HT-29 (cell line): ENCODE results near the gene POLR3K. TPM values are rescaled to one million over a fixed set of nuclear protein-coding genes. Genes with fewer than 3 reads are reported as not detected.
"Not testable (repeated sequence)": the region's sequence is repeated elsewhere in the genome, so short reads cannot be mapped to it uniquely, and the experiment has no call there.

Experiments used
- DNase-seq: peaks from one replicate; pipeline ENCODE4 v3.0.0-alpha.2; 2015; ENCODE audit warnings: low spot score
- small RNA-seq: library from RNA; depleted of rRNA; stranded (forward); fragments of <200 nt; gene quantifications from one replicate; pipeline ENCODE3, GENCODE V24; 2014
- total RNA-seq: library from RNA; depleted of rRNA; stranded (reverse); fragments of >200 nt; shearing (Covaris generic); gene quantifications from 2 replicates; pipeline ENCODE4 v1.2.3, GENCODE V29; 2014; rRNA removed

Gene POLR3K
- total RNA-seq, 1 experiment from 2014 or later = 19.8 TPM

DNA sequence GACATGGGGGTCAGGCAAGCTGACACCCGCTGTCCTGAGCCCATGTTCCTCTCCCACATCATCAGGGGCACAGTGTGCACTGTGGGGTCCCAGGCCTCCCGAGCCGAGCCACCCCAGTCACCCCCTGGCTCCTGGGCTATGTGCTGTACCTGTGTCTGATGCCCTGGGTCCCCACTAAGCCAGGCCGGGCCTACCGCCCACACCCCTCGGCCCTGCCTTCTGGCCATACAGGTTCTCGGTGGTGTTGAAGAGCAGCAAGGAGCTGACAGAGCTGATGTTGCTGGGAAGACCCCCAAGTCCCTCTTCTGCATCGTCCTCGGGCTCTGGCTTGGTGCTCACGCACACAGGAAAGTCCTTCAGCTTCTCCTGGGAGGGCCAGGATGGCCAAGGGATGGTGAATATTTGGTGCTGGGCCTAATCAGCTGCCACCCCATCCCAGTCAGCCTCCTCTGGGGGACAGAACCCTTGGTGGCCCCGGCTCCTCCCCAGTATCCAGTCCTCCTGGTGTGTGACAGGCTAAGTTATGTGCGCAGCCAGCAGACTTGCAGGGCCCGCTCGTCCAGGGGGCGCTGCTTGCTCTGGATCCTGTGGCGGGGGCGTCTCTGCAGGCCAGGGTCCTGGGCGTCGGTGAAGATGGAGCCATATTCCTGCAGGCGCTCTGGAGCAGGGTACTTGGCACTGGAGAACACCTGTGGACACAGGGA, 36.2 kb downstream of the POLR3K start:
- not testable (repeated sequence) for DNase-seq

DNA sequence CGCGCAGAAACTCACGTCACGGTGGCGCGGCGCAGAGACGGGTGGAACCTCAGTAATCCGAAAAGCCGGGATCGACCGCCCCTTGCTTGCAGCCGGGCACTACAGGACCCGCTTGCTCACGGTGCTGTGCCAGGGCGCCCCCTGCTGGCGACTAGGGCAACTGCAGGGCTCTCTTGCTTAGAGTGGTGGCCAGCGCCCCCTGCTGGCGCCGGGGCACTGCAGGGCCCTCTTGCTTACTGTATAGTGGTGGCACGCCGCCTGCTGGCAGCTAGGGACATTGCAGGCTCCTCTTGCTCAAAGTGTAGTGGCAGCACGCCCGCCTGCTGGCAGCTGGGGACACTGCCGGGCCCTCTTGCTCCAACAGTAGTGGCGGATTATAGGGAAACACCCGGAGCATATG, 42.6 kb downstream of the POLR3K start:
- not testable (repeated sequence) for DNase-seq

DNA sequence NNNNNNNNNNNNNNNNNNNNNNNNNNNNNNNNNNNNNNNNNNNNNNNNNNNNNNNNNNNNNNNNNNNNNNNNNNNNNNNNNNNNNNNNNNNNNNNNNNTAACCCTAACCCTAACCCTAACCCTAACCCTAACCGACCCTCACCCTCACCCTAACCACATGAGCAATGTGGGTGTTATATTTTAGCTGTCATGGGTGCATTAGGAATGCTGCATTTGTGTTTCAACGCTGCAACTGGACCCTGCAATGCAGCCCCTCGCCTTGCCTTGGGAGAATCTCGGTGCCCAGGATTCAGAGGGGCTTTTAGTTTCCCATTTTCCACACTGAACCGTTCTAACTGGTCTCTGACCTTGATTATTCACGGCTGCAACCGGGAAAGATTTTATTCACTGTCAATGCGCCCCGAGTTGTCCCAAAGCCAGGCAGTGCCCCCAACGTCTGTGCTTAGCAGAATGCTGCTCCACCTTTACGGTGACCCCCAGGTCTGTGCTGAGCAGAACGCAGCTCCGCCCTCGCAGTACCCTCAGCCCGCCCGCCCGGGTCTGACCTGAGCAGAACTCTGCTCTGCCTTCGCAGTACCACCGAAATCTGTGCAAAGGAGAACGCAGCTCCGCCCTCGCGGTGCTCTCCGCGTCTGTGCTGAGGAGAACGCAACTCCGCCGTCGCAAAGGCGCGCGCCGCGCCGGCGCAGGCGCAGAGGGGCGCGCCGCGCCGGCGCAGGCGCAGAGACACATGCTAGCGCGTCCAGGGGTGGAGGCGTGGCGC, 43.3 kb downstream of the POLR3K start:
- DNase-seq = no peak

Small RNA genes within 50 kb of the gene (small RNA-seq; reads per million reads assigned to genes)
- gene MIR6859-4 (not detected), gene Z69720.2 (0.29 reads per million)

Other genes starting within 250 kb of the POLR3K start
- gene SNRNP25, start 220 bp upstream of the POLR3K start, total RNA-seq = 64.8 and 67.5 TPM in 2 replicates
- 265 and 291 TPM in 2 replicates for gene RHBDF1, start 19.0 kb upstream of the POLR3K start, total RNA-seq
- 332 and 334 TPM in 2 replicates for gene MPG, start 24.6 kb upstream of the POLR3K start, total RNA-seq
- gene NPRL3, start 85.1 kb upstream of the POLR3K start, total RNA-seq = 15.3 and 19.4 TPM in 2 replicates
- gene HBZ, start 99.0 kb upstream of the POLR3K start, total RNA-seq = not detected in 2 replicates
- not detected in 2 replicates for gene HBM, start 112.4 kb upstream of the POLR3K start, total RNA-seq
- not detected in 2 replicates for gene HBA2, start 119.3 kb upstream of the POLR3K start, total RNA-seq
- gene HBA1, start 123.1 kb upstream of the POLR3K start, total RNA-seq = not detected in 2 replicates
- gene HBQ1, start 126.9 kb upstream of the POLR3K start, total RNA-seq = not detected in 2 replicates
- 46.2 and 48.6 TPM in 2 replicates for gene LUC7L, start 175.8 kb upstream of the POLR3K start, total RNA-seq
- 36.5 and 44.0 TPM in 2 replicates for gene FAM234A, start 181.2 kb upstream of the POLR3K start, total RNA-seq
- gene RGS11, start 222.3 kb upstream of the POLR3K start, total RNA-seq = 0.41 and 0.55 TPM in 2 replicates
- 33.1 and 52.0 TPM in 2 replicates for gene ARHGDIG, start 227.0 kb upstream of the POLR3K start, total RNA-seq
- 3.0 and 6.3 TPM in 2 replicates for gene PDIA2, start 229.6 kb upstream of the POLR3K start, total RNA-seq